HG02885 (cell line): ENCODE results near the gene DDX41.
"Not testable (repeated sequence)": the region's sequence is repeated elsewhere in the genome, so short reads cannot be mapped to it uniquely, and the experiment has no call there.

ENCODE experiments used
- ATAC-seq: cut with Tn5 transposase; IDR thresholded peaks from one replicate; pipeline ENCODE4 v1.9.1; 2021; ENCODE audit warnings: mild to moderate bottlenecking; ENCODE audit not compliant: unreplicated experiment, poor library complexity

Gene DDX41

DNA sequence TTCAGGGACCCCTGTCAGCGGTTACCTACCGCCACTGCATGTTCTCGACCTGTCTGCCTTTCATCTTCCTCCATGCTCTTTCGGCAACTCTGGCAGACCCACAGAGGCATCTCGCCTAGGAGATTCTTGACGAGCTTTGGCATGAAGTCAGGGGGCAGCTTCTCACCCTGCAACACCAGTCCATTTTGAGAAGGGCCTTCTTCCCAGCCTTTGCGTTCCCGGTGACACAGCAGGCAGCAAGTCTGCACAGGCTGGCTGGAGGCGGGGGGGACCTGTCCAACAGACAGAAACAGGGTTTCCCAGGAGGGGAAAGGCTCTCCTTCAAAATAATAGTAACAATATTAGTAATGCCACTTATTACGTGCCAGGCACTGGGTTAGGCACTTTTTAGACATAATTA is 22.1 kb upstream of the DDX41 start:
- no peak for ATAC-seq

DNA sequence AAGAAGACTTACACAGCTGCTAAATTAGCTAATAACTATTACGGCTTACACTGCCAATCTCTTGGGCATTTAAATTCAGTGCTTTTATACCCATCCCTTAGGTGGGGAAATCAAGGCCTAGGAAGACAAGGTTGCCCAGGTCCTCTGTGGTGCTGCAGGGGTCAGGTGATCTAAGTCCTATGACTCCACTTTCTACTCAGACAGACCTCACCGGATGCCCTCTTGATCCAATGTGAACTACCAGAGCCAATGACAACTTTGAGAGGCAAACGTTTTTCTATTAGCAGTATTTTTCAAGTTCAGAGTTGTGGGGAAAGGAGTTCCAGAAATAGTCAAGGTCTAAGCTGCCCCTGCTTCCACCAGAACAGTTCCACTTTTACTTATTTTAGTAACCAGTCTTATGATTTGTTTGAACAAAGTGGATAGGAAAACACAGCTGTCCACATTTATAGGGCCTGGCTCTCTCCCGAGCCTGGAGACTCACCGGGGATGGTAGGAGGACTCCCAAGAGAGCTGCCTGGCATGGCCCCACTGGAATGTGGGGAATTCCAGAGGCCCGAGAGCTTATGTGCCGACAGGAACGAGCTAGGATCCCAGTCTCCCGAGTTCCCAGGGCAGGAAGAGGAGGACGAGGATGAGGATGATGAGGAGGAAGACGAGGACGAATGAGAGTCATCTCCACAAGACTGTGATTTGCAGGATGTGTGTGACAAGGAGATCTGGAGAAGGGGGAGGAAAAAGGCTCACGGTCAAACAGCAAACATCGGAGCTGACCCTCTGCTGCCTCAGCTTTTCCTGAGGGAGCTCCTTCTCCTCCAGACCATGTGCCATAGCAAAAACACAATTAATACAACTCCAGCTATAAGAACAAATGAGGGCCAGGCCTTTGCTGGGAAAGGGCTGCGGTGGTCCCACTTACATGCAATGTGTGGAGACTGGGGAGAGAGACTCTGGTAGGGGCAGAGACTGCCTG is 20.9 kb upstream of the DDX41 start:
- no peak for ATAC-seq

DNA sequence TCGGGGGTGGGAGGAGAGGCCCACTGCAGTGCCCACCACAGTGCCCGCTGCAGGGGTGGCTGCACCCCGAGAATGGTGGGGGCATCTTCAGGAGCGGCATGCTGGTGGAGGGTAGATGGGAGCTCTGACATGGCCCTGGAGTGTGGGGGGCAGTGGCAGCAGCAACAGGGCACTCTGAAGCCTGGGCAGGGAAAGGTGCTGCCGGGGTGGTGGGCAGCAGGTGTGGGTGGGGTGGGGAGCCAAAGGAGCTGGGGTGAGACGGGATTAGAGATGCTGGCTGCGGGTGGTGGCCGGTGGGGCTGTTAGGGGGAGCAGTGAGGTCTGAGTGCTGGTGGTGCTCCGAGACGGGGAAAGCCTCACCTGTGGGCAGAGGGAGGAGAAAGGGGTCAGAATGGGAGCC is 19.6 kb upstream of the DDX41 start:
- no peak for ATAC-seq

DNA sequence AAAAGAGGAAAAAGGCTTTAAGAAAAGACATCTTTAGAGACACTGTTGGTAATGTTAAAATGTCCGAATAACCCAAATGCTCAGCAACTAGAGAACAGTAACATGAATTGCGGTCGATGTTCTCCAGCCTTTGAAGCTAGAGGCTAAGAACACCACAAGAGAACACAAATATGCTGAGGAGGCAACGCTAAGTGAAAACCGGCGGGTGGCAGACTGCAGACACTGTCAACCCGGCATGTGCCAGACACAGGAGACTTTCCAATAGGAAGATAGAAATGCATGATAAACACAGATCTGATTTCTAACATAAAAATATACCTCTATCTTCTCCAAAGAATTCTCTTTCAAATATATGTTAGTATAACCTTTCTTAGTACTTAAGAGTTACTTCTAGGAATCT is 18.4 kb upstream of the DDX41 start:
- ATAC-seq = no peak

DNA sequence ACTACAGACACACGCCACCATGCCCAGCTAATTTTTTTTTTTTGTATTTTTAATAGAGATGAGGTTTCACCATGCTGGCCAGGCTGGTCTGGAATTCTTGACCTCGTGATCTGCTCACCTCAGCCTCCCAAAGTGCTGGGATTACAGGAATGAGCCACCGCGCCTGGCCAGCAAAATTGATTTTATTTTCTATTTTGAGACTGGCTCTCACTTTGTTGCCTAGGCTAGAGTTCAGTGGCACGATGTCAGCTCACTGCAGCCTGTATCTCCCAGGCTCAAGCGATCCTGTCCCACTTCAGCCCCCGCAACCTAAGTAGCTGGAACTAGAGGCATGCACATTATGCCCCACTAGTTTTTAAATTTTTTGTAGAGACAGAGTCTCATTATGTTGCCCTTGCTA is 17.7 kb upstream of the DDX41 start:
- ATAC-seq = not testable (repeated sequence)

DNA sequence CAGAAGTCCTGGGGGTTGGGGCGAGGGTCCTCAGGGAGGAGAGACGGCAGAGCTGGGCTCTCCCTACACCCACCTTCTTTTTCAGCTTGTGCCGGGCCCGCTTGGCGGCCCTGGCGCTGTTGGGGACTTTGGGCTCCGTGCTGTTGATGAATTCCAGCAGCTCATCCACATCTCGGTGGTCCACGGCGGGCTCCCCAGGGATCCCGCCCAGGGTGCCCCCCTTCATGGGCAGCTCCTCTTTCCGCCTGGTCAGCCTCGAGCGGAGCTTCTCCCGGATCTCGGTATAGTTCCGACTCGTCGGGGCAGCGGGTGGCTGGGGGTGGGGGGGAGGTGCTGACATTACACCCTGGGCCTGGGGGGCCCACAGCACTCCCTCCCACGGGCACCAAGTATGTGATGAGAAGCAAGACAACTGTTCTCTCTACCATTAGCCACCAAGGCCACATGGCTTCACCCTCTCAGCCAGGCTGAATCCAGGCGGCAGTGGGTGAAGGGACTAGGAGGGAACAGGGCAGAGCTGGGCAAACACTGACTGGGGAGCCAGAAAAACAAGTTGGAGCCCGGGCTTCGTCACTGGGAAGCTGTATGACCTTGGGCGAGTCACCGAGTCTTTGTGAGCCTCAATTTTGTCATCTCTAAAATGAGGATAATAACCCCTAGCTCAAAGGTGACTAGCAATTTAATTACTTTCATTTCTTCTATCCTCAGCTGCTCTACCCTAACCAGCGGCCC is 14.6 kb upstream of the DDX41 start:
- no peak for ATAC-seq

DNA sequence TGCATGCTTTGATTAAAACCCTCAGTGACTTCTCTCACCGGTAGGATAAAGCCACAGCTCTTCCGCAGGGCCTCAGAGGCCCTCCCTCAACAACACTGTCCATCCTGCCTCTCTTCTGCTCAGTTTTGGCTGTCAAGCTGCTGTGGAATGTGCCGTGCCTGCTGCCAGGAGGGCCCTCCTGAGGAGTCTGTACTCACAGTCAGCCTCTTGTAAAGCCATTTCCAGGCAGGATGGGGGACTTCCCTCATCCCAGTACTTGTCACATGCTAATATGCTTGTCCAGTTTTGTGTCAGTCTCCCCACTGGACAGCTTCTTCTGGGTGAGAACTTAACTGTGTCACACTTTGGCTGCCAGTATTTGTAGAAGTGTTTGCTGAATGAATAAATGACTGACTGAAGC is 13.9 kb upstream of the DDX41 start:
- no peak for ATAC-seq

DNA sequence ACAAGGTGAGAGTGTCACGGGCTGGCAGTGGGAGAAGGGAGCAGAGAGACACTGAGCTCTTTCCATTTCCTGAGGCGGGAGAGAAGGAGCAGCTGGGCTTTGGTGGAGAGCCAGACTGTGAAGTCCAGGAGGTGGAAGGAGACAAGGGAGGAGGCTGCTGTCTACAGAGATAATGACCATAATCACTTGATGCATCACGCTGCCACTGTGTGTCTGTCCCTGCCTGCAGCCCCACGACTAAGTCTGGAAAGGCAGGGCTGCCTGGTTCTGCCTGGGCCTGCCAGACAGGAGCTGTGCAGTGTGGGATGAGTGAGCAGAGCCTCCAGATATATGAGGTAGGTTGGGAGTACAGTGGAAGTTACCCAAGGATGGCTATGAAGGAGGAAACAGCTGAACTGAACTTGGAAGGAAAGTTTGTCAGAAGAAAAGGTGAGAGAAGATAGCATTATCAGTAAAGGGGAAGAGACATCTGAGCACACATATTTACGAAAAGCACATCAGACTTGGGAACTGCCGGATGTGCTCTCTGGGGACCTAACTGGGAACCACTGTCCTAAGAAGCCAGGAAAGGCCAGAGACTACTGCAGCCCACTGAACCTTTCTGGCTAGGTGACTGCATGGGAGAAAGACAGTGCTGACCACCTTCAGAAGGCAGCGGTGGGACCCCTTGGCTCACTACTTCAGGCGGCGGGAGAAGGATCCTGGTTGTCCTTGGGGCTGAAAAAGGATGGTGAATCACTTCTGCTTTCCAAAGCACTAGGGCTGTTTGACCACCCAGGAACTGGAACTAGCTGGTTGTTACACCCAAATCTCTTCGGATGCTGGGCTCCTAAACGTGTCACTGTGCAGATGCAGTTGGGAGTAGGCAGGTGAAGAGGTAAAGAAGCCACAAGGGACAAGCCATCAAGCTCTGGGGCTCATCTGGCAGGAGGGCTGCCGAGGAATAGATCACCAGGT is 12.8 kb upstream of the DDX41 start:
- no peak for ATAC-seq

DNA sequence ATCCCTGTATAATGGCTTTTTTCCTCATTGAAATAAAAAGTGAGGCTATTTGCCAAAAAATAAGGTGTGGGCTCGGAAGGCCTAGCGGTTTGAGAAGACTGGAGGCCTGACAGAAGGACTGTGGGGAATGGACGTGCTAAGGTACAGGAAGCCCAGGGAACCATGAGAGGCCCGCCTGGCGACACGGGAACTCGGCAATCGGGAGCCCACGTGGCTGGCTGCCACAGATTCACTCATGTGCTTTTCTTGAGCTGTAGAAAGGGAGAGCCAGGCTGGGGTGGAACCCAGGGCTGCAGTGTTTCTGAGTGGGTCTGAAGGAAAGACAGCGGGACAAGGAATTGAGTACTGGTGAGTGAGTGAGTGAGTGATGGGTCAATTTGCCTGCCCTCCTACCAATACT is 11.9 kb upstream of the DDX41 start:
- ATAC-seq = no peak

DNA sequence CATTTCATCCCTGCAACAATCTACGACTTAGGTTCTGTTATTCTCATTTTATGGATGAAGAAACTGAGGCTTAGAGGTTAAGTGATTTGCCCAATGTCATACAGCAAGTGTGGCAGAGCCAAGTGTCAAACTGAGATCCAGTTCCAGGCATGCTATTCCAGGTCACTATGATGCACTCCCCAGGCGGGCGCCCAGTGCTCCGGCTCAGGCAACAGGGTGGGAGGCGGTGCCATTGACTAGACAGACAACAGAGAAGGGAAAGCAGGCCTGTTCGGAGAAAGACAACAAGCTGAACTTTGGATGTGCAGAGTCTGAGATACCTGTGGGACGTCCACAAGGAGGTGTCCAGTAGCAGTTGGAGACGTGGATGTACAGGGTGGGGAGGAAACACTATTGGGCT is 10.8 kb upstream of the DDX41 start:
- ATAC-seq = no peak

DNA sequence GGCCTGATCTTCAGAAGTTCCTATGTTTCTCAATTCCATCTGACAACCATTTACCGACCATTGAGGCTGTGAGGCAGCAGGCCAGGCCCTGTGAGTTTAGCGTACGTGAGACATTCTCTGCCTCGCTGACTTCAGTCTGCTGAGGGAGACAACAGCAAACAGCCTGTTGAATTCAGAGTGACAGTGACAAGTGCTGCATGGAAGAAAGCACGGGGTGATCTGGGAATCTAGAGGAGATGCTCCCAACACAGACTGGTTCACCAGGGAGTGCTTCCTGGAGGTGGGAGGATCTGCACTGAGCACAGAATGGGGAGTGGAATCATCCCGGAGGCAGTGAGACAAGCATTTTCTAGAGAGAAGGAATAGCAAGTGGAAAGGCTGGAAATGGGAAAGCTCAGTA is 10.0 kb upstream of the DDX41 start:
- no peak for ATAC-seq

DNA sequence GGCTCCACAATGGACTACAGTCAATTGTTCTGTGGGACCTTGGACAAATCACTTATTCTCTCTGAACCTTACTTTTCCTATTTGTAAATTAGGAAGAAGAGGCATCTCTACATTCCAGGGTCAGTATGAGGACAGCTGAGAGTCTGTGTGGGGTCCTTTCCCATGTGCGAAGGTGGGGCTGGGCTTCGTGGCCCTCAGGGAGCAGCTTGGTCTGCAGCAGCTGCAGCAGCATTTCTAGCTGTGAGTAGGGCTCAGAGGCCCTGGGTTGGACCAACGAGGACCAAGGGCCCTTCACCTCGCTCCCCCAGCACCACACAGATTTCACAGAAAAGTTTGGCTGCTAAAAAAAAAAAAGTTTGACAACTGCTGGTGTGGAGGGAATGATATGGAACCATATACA is 9.4 kb upstream of the DDX41 start:
- ATAC-seq = no peak

DNA sequence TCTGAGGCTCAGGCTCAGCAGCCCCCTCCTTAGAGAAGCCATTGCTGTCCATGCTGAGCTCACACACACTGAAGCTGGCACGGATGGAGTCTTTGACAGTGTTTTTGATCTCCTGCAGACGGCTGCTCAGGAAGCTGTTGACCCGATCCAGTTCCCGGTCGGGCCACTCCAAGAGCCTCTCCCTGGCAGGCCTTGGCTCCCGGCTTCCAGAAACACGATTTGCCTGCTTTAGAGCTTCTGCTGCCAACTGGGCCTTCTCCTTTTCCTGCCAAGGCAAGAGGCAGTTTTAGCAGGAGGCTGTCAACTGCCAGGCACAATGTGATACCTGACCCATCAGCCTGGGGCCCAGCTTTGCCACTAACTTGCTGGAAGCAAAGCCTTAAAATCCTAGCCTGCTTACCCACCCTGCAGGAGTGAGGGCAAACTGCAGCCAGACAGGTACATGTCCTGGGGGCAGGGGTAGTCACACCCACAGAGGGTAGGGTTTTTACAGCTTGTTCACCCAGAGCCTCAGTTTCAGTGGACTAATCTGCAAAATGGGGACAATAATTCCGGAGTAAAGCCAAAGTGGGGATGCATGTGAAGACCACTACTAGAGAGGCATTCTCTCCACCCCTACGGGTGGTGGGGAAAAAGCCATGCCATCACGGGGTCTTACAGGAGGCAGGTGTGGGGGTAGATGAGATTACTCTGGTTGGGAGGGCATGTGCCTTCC is 8.3 kb upstream of the DDX41 start:
- no peak for ATAC-seq

DNA sequence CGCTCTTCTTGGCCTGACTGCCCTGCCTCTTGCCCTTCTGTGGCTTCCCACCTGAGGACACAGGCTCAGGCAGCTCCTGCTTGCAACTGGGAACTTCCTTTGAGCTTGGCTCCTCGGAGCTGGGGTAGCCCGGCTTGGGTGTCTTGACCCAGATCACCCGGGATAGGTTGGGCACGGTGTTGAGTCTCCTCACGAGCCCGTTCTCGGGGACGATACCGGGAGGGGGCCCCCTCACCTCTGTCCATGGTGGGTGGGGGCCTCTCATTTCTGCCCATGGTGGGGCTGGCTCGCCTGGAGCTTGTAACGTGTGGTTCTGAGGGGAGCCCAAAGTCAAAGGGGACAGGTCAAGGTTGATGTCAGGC is 7.8 kb upstream of the DDX41 start:
- no peak for ATAC-seq

DNA sequence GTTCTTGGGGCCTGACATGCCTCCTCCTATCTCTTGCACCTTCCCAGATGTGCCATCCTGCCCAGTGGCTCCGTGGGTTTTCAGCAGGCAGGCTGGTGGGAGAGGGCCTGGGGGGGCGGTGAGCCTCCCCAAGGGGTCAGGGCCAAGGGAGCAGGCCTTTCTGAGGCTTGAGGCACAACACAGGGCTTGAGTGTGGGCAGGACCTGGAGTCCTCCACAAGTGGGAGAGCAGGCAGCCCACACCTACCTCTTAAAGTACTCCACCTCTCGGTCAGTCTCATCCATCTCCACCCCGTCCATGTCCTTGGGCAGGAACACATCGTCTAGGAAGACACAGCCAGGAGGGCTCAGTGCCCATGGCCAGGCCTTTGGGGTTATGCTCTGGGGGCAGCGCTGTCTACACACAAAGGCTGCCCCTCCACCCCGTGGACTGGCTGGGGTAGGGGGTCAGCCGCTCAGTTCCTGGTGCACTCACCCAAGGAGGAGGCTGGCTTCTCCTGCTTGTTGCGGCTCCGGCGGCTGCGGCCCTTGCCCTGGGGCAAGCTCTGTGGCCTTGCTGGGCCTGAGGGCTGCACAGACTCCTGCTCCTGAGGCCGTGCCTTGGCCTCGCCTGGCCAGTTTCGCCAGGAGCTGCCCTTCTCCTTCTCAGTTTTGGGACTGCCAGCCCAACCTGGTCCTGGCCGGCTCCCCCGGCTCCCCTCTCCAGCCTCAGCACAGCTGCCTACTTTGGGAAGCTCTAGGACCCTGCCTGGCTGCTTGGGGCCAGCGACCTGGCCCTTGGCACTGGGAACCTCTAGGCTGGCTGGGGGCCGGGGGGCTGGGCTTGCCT is 7.2 kb upstream of the DDX41 start:
- no peak for ATAC-seq

DNA sequence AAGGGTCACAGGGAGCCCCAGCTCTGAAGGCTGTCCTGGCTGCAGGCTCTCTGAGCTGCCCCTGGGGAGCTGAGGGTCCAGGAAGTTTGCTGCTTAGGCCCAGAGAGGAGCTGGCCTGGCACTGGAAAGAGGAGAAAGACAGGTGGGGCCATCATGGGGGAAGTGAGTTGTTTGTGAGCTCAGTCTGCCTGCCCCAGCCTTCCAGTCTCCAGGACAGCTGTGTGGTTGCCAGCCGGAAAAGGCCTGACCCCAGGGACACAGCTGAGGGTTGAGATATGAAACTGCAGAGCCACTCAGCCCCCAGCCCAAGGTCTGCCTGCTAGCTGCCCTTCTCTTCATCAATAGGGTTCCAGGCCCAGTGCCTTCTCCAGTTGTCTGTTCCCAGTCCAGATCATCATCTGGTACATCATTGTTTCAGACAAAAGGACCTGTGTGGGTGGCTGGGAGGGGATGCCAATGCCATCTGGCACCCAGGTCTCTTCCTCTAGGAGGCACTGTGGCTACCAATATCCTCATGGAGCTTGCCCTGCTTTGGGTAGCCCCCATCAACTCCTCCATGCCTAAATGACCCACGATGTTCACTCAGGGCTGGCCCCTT is 4.3 kb upstream of the DDX41 start:
- no peak for ATAC-seq

DNA sequence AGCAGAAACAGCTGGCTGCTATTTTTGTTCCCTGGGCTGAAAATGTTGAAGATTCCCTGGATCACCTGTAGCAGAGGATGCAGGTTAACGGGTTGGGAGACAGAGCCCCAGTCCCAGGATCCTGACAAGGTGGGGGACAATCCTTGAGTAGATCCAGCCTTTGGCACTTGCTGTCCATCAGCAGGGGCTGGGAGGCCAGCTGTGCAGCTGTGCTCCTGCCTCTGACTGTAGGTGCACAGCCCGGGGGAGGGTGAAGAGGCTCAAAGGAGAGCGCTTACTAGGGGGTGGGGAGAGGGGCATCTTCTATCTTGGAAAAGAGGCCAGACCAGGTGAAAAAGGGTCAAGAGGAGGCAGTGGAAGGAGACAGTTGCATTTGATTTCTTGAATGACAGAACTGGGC is 3.5 kb upstream of the DDX41 start:
- no peak for ATAC-seq

DNA sequence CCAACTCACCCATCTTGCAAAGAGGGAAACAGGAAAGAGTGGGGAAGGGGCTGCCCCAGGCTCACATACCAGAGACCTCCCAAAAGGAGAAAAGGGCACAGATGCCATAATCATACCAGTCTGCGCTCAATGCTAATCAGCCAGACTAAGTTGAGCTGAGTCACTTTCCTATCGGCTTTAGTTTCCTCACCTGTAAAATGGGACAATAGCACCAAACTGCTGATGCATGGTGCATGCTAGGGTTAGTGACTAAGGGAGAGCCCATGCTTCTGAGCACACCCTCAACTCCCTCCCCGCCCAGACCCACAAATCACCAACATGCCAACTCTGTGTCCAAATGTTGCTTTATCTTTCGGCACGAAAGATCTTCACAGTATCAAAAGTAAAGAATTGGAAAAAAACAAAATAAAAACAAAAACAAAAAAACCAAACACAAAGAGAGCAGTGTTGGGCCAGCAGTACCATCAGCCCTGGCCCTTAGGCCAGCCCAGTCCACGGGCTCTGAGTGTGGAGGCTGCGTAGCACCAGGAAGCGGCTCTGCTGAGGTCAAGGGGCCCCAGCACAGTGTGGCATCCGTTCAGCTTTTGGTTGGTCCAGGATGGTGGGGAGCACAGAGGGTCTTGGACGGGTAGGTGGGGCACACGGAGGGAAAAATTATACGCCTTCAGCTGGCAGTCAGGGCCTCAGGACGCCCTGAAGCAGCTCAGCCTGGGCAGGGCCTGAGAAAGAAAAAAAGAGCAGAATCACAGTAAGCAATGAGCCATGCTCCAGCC is 2.9 kb upstream of the DDX41 start:
- ATAC-seq = no peak
